Measurements from ENCODE around the gene CEACAM8.
"Not testable (repeated sequence)": the region's sequence is repeated elsewhere in the genome, so short reads cannot be mapped to it uniquely, and the experiment has no call there.

The CEACAM8 gene

GRCh38 chr19:42594617-42595489 is at the start of gene CEACAM8:
CEACAM8 (minus strand) TSS chr19:42594924; CDS start chr19:42594828, 96 bp downstream.
- DNase-seq = no peak

- DNase-seq = not testable (repeated sequence)
Observed at GRCh38 chr19:42639324-42640092, 44.8 kb upstream of the CEACAM8 start.

GRCh38 chr19:42635233-42635539 is 40.5 kb upstream of the CEACAM8 start:
- DNase-seq = no peak

GRCh38 chr19:42634409-42635232 is 39.9 kb upstream of the CEACAM8 start:
- no peak for DNase-seq

- DNase-seq = no peak
Observed at GRCh38 chr19:42629191-42629590, 34.5 kb upstream of the CEACAM8 start.

GRCh38 chr19:42628411-42629140 is 33.9 kb upstream of the CEACAM8 start:
- DNase-seq = no peak

GRCh38 chr19:42627916-42628315 is 33.2 kb upstream of the CEACAM8 start:
- DNase-seq = no peak

GRCh38 chr19:42626181-42626580 is 31.5 kb upstream of the CEACAM8 start:
- DNase-seq = no peak

- no peak for DNase-seq
Observed at GRCh38 chr19:42619271-42619670, 24.5 kb upstream of the CEACAM8 start.

- no peak for DNase-seq
Observed at GRCh38 chr19:42613666-42614065, 18.9 kb upstream of the CEACAM8 start.

- DNase-seq = not testable (repeated sequence)
Observed at GRCh38 chr19:42610401-42610915, 15.7 kb upstream of the CEACAM8 start.

- no peak for DNase-seq
Observed at GRCh38 chr19:42606660-42607351, 12.1 kb upstream of the CEACAM8 start.

- DNase-seq = no peak
Observed at GRCh38 chr19:42601811-42602443, 7.2 kb upstream of the CEACAM8 start.

- no peak for DNase-seq
Observed at GRCh38 chr19:42596391-42597072, 1.8 kb upstream of the CEACAM8 start.

GRCh38 chr19:42595550-42596172 is 937 bp upstream of the CEACAM8 start:
- DNase-seq = no peak

GRCh38 chr19:42589792-42590191 is 4.9 kb downstream of the CEACAM8 start:
- DNase-seq = no peak

- DNase-seq = no peak
Observed at GRCh38 chr19:42584466-42584865, 10.3 kb downstream of the CEACAM8 start.

- DNase-seq = no peak
Observed at GRCh38 chr19:42577016-42577415, 17.7 kb downstream of the CEACAM8 start.

- DNase-seq = no peak
Observed at GRCh38 chr19:42576241-42576640, 18.5 kb downstream of the CEACAM8 start.

- no peak for DNase-seq
Observed at GRCh38 chr19:42573642-42574041, 21.1 kb downstream of the CEACAM8 start.
